ENCODE measurements around the gene SHBG.

DNA sequence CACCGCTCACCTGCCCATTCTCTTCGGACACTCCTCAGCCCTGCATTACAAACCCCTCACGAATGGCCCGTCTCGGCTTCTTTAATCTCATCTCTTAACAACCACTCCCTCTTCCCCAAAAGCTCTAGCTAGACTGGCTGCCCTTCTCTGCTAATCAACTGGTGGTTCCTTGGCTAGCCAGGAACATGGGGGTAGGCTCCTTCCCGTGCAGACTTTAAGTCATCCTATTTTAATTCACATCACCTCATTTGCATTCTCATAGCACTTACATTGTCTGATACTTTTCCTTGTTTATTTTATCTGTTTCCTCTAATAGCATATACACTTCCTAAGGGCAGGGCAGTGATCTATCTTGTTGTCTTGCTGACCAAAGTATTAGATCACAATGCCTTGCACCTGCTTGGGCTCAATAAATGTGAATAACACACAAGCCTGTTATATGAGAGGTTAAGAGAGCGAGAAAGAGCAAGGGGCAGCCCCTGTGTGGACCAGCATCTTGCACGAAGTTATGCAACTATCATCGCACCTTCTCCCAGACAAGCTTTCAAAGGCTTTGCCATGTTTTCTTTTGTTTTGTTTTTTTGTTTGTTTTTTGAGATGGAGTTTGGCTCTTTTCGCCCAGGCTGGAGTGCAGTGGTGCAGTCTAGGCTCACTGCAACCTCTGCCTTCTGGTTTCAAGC is 47.6 kb downstream of the SHBG start:
- no peak for TF ChIP-seq CTCF (IDR thresholded peaks at IDR 0.05 in 2 of 3, conservative IDR thresholded peaks at IDR 0.05 in 1 of 3; ENCODE audit: borderline replicate concordance in 1 of 3, insufficient read depth in 1 of 3, low read depth in 2 of 3, low read length in 2 of 3)
- TF ChIP-seq POLR2AphosphoS5 (IDR thresholded peaks at IDR 0.05; ENCODE audit: low read depth, low read length), result no peak
- no peak for TF ChIP-seq SP1 (IDR thresholded peaks at IDR 0.05; ENCODE audit: low read depth)
- TF ChIP-seq EZH2 (IDR thresholded peaks at IDR 0.05), result no peak
- TF ChIP-seq CEBPB (IDR thresholded peaks at IDR 0.05; ENCODE audit: low read depth), result no peak
- TF ChIP-seq RAD21 (IDR thresholded peaks at IDR 0.05; ENCODE audit: low read depth), result no peak
- no peak for TF ChIP-seq SRF (IDR thresholded peaks at IDR 0.05; ENCODE audit: low read depth)
- no peak for TF ChIP-seq POLR2A (IDR thresholded peaks at IDR 0.05; ENCODE audit: borderline replicate concordance, extremely low read depth, insufficient read depth, insufficient read length)
- TF ChIP-seq YY1 (IDR thresholded peaks at IDR 0.05; ENCODE audit: extremely low read depth, insufficient replicate concordance, low read depth, low read length), result no peak
- no peak for TF ChIP-seq TCF7L2 (IDR thresholded peaks at IDR 0.05; ENCODE audit: borderline replicate concordance, extremely low read depth, insufficient read depth, insufficient read length)
